Panc1 (cell line): ENCODE measurements around the gene NUDCD2. TPM values are rescaled to one million over a fixed set of nuclear protein-coding genes. Genes with fewer than 3 reads are reported as not detected.
A peak's percentile ranks its signal among the peaks of the same experiment; 100 is the strongest.

Experiments used
- ATAC-seq: fragments of 200-7000 bp; cut with Tn5 transposase; 2 replicates; pipeline ENCODE4 v1.9.1; 2020; ENCODE audit warnings: mild to moderate bottlenecking, moderate library complexity
- BruUV-seq: library from RNA; stranded (reverse); fragments of 400-500 nt; replicated peaks from 2 replicates; lab custom pipeline; 2021; lab: Mats Ljungman, UMichigan
- CTCF ChIA-PET: fragments of 300-600 bp; sonication (Branson Sonifier 250); formaldehyde crosslinking; loops from one replicate; lab custom pipeline; 2022; ENCODE audit warnings: antibody characterized with exemption; lab: Charles Lee
- POLR2A ChIA-PET: fragments of 300-600 bp; sonication (Branson Sonifier 250); formaldehyde crosslinking; loops from one replicate; lab custom pipeline; 2022; ENCODE audit warnings: antibody characterized with exemption; lab: Charles Lee
- DNase-seq: peaks from one replicate; pipeline ENCODE4 v3.0.0-alpha.2; 2010; ENCODE audit warnings: low read depth, low spot score
- H3K27ac ChIP-seq: 2 replicates; pipeline ENCODE4 v1.5.1; 2011; ENCODE audit warnings: mild to moderate bottlenecking, low read length, inconsistent platforms
- H3K27me3 ChIP-seq: fragments of 200-500 bp; sonication (Bioruptor generic); 2 replicates; pipeline ENCODE4 v1.6.0; 2014; ENCODE audit warnings: low read length, inconsistent platforms; ENCODE audit not compliant: control insufficient read depth, insufficient read depth
- H3K36me3 ChIP-seq: fragments of 200-500 bp; sonication (Bioruptor generic); 2 replicates; pipeline ENCODE4 v1.5.1; 2014; ENCODE audit warnings: inconsistent platforms, mild to moderate bottlenecking, low read length, moderate library complexity; ENCODE audit not compliant: control insufficient read depth, insufficient read depth
- H3K4me1 ChIP-seq: 2 replicates; pipeline ENCODE4 v1.5.1; 2011; ENCODE audit warnings: inconsistent platforms, mild to moderate bottlenecking, low read length, moderate library complexity; ENCODE audit not compliant: control insufficient read depth, insufficient read depth
- H3K4me3 ChIP-seq, 2 experiments: 2 replicates each; pipeline ENCODE4 v1.5.1; 2011 to 2012; ENCODE audit warnings: low read depth in 2 of 2, low read length in 2 of 2, mild to moderate bottlenecking in 2 of 2, inconsistent platforms in 1 of 2, moderate library complexity in 1 of 2
- H3K9me3 ChIP-seq: fragments of 200-500 bp; sonication (Bioruptor generic); 2 replicates; pipeline ENCODE4 v1.5.1; 2014; ENCODE audit warnings: low read depth, mild to moderate bottlenecking, inconsistent platforms, low read length, moderate library complexity; ENCODE audit not compliant: control insufficient read depth, insufficient read depth
- CTCF ChIP-seq: fragments of 450-650 bp; IDR thresholded peaks from 2 replicates; pipeline ENCODE4 v1.5.1; 2017; ENCODE audit warnings: mild to moderate bottlenecking
- POLR2AphosphoS5 ChIP-seq: IDR thresholded peaks from 2 replicates; pipeline ENCODE4 v1.6.1; 2012; ENCODE audit warnings: mild to moderate bottlenecking, low read depth, low read length, moderate library complexity
- REST ChIP-seq, 2 experiments: IDR thresholded peaks; 2 replicates each; pipeline ENCODE4 v1.6.1; 2011 to 2012; ENCODE audit warnings: low read depth in 2 of 2, control low read depth in 1 of 2, low read length in 1 of 2, mild to moderate bottlenecking in 1 of 2, moderate library complexity in 1 of 2; ENCODE audit not compliant: insufficient read depth in 1 of 2
- SIN3A ChIP-seq: IDR thresholded peaks from 2 replicates; pipeline ENCODE4 v1.6.1; 2012; ENCODE audit warnings: low read depth, mild to moderate bottlenecking, low read length, moderate library complexity, borderline replicate concordance; ENCODE audit not compliant: insufficient read depth
- TCF7L2 ChIP-seq: IDR thresholded peaks from 2 replicates; pipeline ENCODE4 v1.6.1; 2011; ENCODE audit warnings: mild to moderate bottlenecking, low read depth, low read length, inconsistent platforms
- in situ Hi-C: cut with HindIII; loops from 2 replicates; pipeline ENCODE4 v1.10.0; 2016; ENCODE audit warnings: low sequenced_read_pairs, low pct_unique_long_range_greater_than_20kb
- intact Hi-C: fragments of 100-400 bp; cut with micrococcal nuclease; formaldehyde crosslinking; loops from one replicate; pipeline ENCODE4 v1.10.0; 2022; ENCODE audit not compliant: unreplicated experiment
- total RNA-seq: library from RNA; stranded (reverse); gene quantifications from one replicate; pipeline ENCODE4 v1.2.1, GENCODE V29; 2021; ENCODE audit not compliant: unreplicated experiment

NUDCD2 gene
- total RNA-seq, 1 experiment from 2014 or later = 58.6 TPM

GRCh38 chr5:163505049-163505367, 45.1 kb upstream of the NUDCD2 start:
- Histone ChIP-seq H3K36me3 (peaks cover 6% of the 10 kb centered on the region; the same call in 1 of the 2 replicates), H3K4me3 (peak overlapping the region; percentile 88 to 94), H3K27me3 (no peaks in the 10 kb centered on the region), H3K4me1 (peaks cover 22% of the 10 kb centered on the region; the same call in 1 of the 2 replicates), H3K27ac (peak overlapping the region; percentile 99), H3K9me3 (no peaks in the 10 kb centered on the region)
- ChIA-PET POLR2A (interaction anchor here (1.1 kb wide), 1 partner anchor 44 kb away, joined by 9 read pairs; the partner anchor contains the start of genes HMMR and NUDCD2), CTCF (no interaction called here)
- intact Hi-C loops = no loop called here
- in situ Hi-C loops = no loop called here
- no peak for DNase-seq
- ATAC-seq = peak; percentile 37
- TSS peak; percentile 97 for BruUV-seq
- TF ChIP-seq CTCF (no peak), POLR2AphosphoS5 (no peak), TCF7L2 (no peak), SIN3A (no peak), REST (IDR thresholded peaks at IDR 0.05; ENCODE audit: insufficient read depth in 1 of 2, low read depth in 2 of 2, low read length in 1 of 2) (no peak)

- peak overlapping the region; percentile 99 for H3K27ac ChIP-seq
- in situ Hi-C loops (no loop called here), intact Hi-C loops (no loop called here)
- ChIA-PET CTCF (no interaction called here), POLR2A (no interaction called here)
- peak overlapping the region; percentile 88 to 94 for H3K4me3 ChIP-seq
- ATAC-seq (0 out of 2 replicates have a peak, but pooled peaks have one; percentile 17), DNase-seq (no peak)
- no peaks in the 10 kb centered on the region for H3K9me3 ChIP-seq
- no peaks in the 10 kb centered on the region for H3K27me3 ChIP-seq
- peaks cover 6% of the 10 kb centered on the region; the same call in 1 of the 2 replicates for H3K36me3 ChIP-seq
- BruUV-seq = no TSS peak
- H3K4me1 ChIP-seq = peaks cover 18% of the 10 kb centered on the region; the same call in 1 of the 2 replicates
- no peak for TF ChIP-seq REST (IDR thresholded peaks at IDR 0.05; ENCODE audit: insufficient read depth in 1 of 2, low read depth in 2 of 2, low read length in 1 of 2)
- no peak for TF ChIP-seq SIN3A
- no peak for TF ChIP-seq CTCF
- TF ChIP-seq POLR2AphosphoS5 = no peak
- no peak for TF ChIP-seq TCF7L2
Measured at GRCh38 chr5:163504079-163504931, 44.4 kb upstream of the NUDCD2 start.
